ENCODE data around the gene HID1. TPM values are rescaled to one million over a fixed set of nuclear protein-coding genes. Genes with fewer than 3 reads are reported as not detected.

Gene HID1
- total RNA-seq, 1 experiment from 2014 or later: 12.7 TPM

- H3K9me3 ChIP-seq (ENCODE audit: control insufficient read depth, low read depth, low read length): no peaks in the 10 kb centered on the region
Observed at GRCh38 chr17:74921026-74921681, 51.4 kb downstream of the HID1 start.

More at GRCh38 chr17:74921026-74921681, 51.4 kb downstream of the HID1 start:
- Mint-ChIP-seq H3K4me1 (peaks cover 16 to 40% of the 10 kb centered on the region in 2 experiments), H3K27ac (no peak overlapping the region), H3K36me3 (ENCODE audit: insufficient read depth in 1 of 3, low read depth in 3 of 3) (no peaks in the 10 kb centered on the region; a peak in 1 of 7 replicates), H3K9me3 (peaks cover 0 to 5% of the 10 kb centered on the region in 2 experiments; a peak in 1 of 5 replicates), H3K27me3 (ENCODE audit: low read depth) (peaks cover 61% of the 10 kb centered on the region), H3K4me3 (peak overlapping the region in 1 of 2 experiments; percentile 50; a peak in 1 of 5 replicates)
- no peak overlapping the region for H2AFZ ChIP-seq (ENCODE audit: low read length)
- no peak overlapping the region for H2BK120ac ChIP-seq (ENCODE audit: low read depth, low read length, poor library complexity, severe bottlenecking)
- H3T11ph ChIP-seq (ENCODE audit: low read length): no peak overlapping the region
- H2BK12ac ChIP-seq (ENCODE audit: insufficient read length, low read depth, low read length): no peak overlapping the region
- H4K5ac ChIP-seq (ENCODE audit: insufficient read length, low read depth, low read length): no peak overlapping the region
- WGBS (ENCODE audit: extremely low coverage, insufficient read length, low lambda C conversion rate): no CpG with 5 or more reads among the region's 19 CpGs
- no peak overlapping the region for H2BK5ac ChIP-seq (ENCODE audit: insufficient read length, low read length)
- no peak overlapping the region for H3K4ac ChIP-seq (ENCODE audit: low read depth, low read length)
- H4K20me1 ChIP-seq (ENCODE audit: control insufficient read depth, insufficient read depth, insufficient read length): no peaks in the 10 kb centered on the region
- no peak overlapping the region for H3K9ac ChIP-seq (ENCODE audit: extremely low read depth, insufficient read length, low read length)
- H3K56ac ChIP-seq (ENCODE audit: insufficient read length, low read depth, low read length): no peak overlapping the region
- TF ChIP-seq CTCF (conservative IDR thresholded peaks at IDR 0.05): no peak
- no peak overlapping the region for H3K18ac ChIP-seq (ENCODE audit: insufficient read length, low read depth, low read length)
- H3K4me1 ChIP-seq (ENCODE audit: insufficient read depth, low read length): no peaks in the 10 kb centered on the region
- peaks cover 37% of the 10 kb centered on the region for H3K27me3 ChIP-seq (ENCODE audit: insufficient read depth, low read length)
- H4K8ac ChIP-seq (replicated peaks; ENCODE audit: insufficient read length, low read depth, low read length): no peak overlapping the region
- H3K14ac ChIP-seq (ENCODE audit: insufficient read depth, low read length): no peak overlapping the region; the same call in 1 of the 2 replicates
- no peak overlapping the region for H3K23ac ChIP-seq (ENCODE audit: insufficient read length, low read depth, low read length)
- H2BK20ac ChIP-seq (ENCODE audit: low read depth, low read length, poor library complexity, severe bottlenecking): no peak overlapping the region
- peak; percentile 55 for DNase-seq
- H2AK5ac ChIP-seq (ENCODE audit: insufficient read length, low read length): no peak overlapping the region
- H3K23me2 ChIP-seq (ENCODE audit: insufficient read length, low read depth, low read length, poor library complexity, severe bottlenecking): peaks cover 5% of the 10 kb centered on the region
- H3K27ac ChIP-seq (ENCODE audit: insufficient read length, low read depth, low read length): no peak overlapping the region
- no peak overlapping the region for H2BK15ac ChIP-seq (ENCODE audit: low read depth, low read length)
- H3K4me2 ChIP-seq (ENCODE audit: insufficient read depth, insufficient read length, low read length): no peak overlapping the region
- H3K79me2 ChIP-seq (ENCODE audit: insufficient read depth, low read length): no peaks in the 10 kb centered on the region
- H4K91ac ChIP-seq (ENCODE audit: insufficient read length, low read depth, low read length): no peak overlapping the region
- H3K79me1 ChIP-seq (ENCODE audit: insufficient read depth, low read depth, low read length, poor library complexity, severe bottlenecking): no peaks in the 10 kb centered on the region

All from H9 (cell line).